ENCODE data around the gene ATAD2B.

DNA sequence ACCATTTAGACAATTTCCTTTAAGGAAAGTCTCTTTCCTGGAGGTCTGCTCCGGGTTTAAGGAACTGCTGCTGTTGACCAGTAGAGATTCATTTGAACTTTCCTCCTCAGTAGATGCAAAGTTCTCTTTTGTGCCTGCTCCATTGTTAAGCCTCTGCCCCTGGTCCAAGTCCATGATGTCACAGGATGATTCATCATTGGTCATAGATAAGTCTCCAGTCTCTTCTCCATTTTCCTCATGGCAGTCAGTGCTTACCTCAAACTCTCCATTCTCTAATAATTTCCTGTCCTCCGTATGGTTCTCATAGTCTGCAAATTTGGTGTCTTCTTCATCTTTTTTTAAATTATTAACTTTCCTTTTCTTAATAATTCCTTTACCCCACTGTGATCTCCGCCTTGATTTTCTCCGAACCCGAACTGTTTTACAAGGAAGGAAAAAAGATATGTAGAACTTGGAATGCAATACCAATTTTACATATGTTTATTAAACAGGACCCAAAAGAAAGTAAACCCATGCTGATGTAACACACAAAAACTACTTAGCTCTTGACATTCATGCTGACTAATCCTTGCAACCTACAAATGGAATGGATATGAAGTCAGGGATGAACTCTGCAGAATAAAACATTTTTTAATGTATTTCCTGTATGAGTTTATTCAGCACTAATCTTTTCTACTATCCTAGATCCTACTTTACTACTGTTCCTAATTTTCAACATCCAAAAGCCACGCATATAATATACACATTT is 169.1 kb downstream of the ATAD2B start:
- TF ChIP-seq, protein P1, sequence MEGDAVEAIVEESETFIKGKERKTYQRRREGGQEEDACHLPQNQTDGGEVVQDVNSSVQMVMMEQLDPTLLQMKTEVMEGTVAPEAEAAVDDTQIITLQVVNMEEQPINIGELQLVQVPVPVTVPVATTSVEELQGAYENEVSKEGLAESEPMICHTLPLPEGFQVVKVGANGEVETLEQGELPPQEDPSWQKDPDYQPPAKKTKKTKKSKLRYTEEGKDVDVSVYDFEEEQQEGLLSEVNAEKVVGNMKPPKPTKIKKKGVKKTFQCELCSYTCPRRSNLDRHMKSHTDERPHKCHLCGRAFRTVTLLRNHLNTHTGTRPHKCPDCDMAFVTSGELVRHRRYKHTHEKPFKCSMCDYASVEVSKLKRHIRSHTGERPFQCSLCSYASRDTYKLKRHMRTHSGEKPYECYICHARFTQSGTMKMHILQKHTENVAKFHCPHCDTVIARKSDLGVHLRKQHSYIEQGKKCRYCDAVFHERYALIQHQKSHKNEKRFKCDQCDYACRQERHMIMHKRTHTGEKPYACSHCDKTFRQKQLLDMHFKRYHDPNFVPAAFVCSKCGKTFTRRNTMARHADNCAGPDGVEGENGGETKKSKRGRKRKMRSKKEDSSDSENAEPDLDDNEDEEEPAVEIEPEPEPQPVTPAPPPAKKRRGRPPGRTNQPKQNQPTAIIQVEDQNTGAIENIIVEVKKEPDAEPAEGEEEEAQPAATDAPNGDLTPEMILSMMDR (conservative IDR thresholded peaks at IDR 0.05; ENCODE audit: low read depth, low read length): no peak
- TF ChIP-seq MAFK (IDR thresholded peaks at IDR 0.05; ENCODE audit: low read depth, low read length) (peak; percentile 42; the same call in 1 of the 2 replicates), SMC3 (IDR thresholded peaks at IDR 0.05; ENCODE audit: low read depth, low read length) (no peak), POLR2A (IDR thresholded peaks at IDR 0.05; ENCODE audit: low read depth, low read length) (no peak), FOS (IDR thresholded peaks at IDR 0.05; ENCODE audit: low read depth, low read length) (peak; percentile 76), RAD21 (IDR thresholded peaks at IDR 0.05; ENCODE audit: low read length) (no peak)
- TF ChIP-seq, protein P2, sequence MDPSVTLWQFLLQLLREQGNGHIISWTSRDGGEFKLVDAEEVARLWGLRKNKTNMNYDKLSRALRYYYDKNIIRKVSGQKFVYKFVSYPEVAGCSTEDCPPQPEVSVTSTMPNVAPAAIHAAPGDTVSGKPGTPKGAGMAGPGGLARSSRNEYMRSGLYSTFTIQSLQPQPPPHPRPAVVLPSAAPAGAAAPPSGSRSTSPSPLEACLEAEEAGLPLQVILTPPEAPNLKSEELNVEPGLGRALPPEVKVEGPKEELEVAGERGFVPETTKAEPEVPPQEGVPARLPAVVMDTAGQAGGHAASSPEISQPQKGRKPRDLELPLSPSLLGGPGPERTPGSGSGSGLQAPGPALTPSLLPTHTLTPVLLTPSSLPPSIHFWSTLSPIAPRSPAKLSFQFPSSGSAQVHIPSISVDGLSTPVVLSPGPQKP (IDR thresholded peaks at IDR 0.05; ENCODE audit: borderline replicate concordance, low read depth, low read length): no peak
